WTC11 (cell line): ENCODE results near the gene KRTAP5-3.

Source experiments
- AFF4 ChIP-seq: sonication (generic); formaldehyde crosslinking; IDR thresholded peaks from 2 replicates; pipeline ENCODE4 v1.8.1; 2023; ENCODE audit warnings: mild to moderate bottlenecking, missing genetic modification reagents, borderline replicate concordance
- ATF1 ChIP-seq: sonication (generic); formaldehyde crosslinking; IDR thresholded peaks from 2 replicates; pipeline ENCODE4 v1.8.1; 2023; ENCODE audit warnings: mild to moderate bottlenecking, moderate library complexity, missing genetic modification reagents
- CREM ChIP-seq: sonication (generic); formaldehyde crosslinking; IDR thresholded peaks from 2 replicates; pipeline ENCODE4 v1.8.1; 2022; ENCODE audit warnings: mild to moderate bottlenecking, missing genetic modification reagents, moderate library complexity
- CTCF ChIP-seq: fragments of 200-600 bp; IDR thresholded peaks from 2 replicates; pipeline ENCODE4 v1.8.0; 2022; ENCODE audit warnings: antibody characterized with exemption
- ELF4 ChIP-seq: sonication (generic); formaldehyde crosslinking; IDR thresholded peaks from 2 replicates; pipeline ENCODE4 v1.8.1; 2022; ENCODE audit warnings: low read depth, mild to moderate bottlenecking, moderate library complexity, missing genetic modification reagents
- NR1H2 ChIP-seq: sonication (generic); formaldehyde crosslinking; IDR thresholded peaks from 2 replicates; pipeline ENCODE4 v1.9.0; 2021; ENCODE audit warnings: mild to moderate bottlenecking, moderate library complexity, missing genetic modification reagents
- SP1 ChIP-seq: sonication (generic); formaldehyde crosslinking; conservative IDR thresholded peaks from 2 replicates; pipeline ENCODE4 v1.8.1; 2022; ENCODE audit warnings: missing genetic modification reagents
- TCF7 ChIP-seq: sonication (generic); formaldehyde crosslinking; IDR thresholded peaks from 2 replicates; pipeline ENCODE4 v1.8.0; 2022; ENCODE audit warnings: mild to moderate bottlenecking, low read depth, missing genetic modification reagents, moderate library complexity
- ZBTB21 ChIP-seq: sonication (generic); formaldehyde crosslinking; IDR thresholded peaks from 2 replicates; pipeline ENCODE4 v1.8.1; 2023; ENCODE audit warnings: mild to moderate bottlenecking, missing genetic modification reagents, borderline replicate concordance
- ZNF138 ChIP-seq: sonication (generic); formaldehyde crosslinking; conservative IDR thresholded peaks from 2 replicates; pipeline ENCODE4 v1.8.1; 2022; ENCODE audit warnings: mild to moderate bottlenecking, moderate library complexity, missing genetic modification reagents
- ZNF532 ChIP-seq: fragments of 250-450 bp; sonication (Bioruptor Pico); IDR thresholded peaks from 2 replicates; pipeline ENCODE4 v1.9.0; 2021; ENCODE audit warnings: mild to moderate bottlenecking, borderline replicate concordance
- TF ChIP-seq, protein P1 (sequence below): sonication (generic); formaldehyde crosslinking; IDR thresholded peaks from 2 replicates; pipeline ENCODE4 v1.8.0; 2022; ENCODE audit warnings: mild to moderate bottlenecking, missing genetic modification reagents

GRCh38 chr11:1624621-1625020 lies 16.4 kb upstream of the KRTAP5-3 start:
- TF ChIP-seq CTCF (no peak), ATF1 (CRISPR knock-in tag) (no peak), AFF4 (CRISPR knock-in tag) (no peak), ELF4 (no peak), SP1 (CRISPR knock-in tag) (no peak), ZBTB21 (CRISPR knock-in tag) (no peak), CREM (no peak), ZNF532 (CRISPR knock-in tag) (no peak), ZNF138 (CRISPR knock-in tag) (no peak), NR1H2 (CRISPR knock-in tag) (no peak), TCF7 (CRISPR knock-in tag) (no peak)
- TF ChIP-seq, protein P1, sequence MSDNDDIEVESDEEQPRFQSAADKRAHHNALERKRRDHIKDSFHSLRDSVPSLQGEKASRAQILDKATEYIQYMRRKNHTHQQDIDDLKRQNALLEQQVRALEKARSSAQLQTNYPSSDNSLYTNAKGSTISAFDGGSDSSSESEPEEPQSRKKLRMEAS (CRISPR knock-in tag) = no peak
